ENCODE results near the gene CNPY3.
"Not testable (repeated sequence)": the region's sequence is repeated elsewhere in the genome, so short reads cannot be mapped to it uniquely, and the experiment has no call there.

Gene CNPY3

GRCh38 chr6:42940493-42941045, 11.3 kb downstream of the CNPY3 start (continued):
- TF ChIP-seq ZNF391 (tag by site-specific recombination; IDR thresholded peaks at IDR 0.05; ENCODE audit: borderline replicate concordance, low read depth) (no peak), ZNF626 (tag by site-specific recombination; IDR thresholded peaks at IDR 0.05) (no peak), ZFHX2 (tag by site-specific recombination; conservative IDR thresholded peaks at IDR 0.05) (no peak), PRDM6 (tag by site-specific recombination; IDR thresholded peaks at IDR 0.05) (no peak), HOXC10 (CRISPR knock-in tag; IDR thresholded peaks at IDR 0.05) (no peak)

GRCh38 chr6:42941356-42941755, 12.1 kb downstream of the CNPY3 start:
- CTCF ChIA-PET: interaction anchor here (1.0 kb wide), 1 partner anchor 19 kb away, joined by 3 read pairs; the partner anchor contains the start of gene GNMT
- not testable (repeated sequence) for H3K4me3 ChIP-seq (ENCODE audit: low read depth, low read length); H3K4me1 ChIP-seq (ENCODE audit: control insufficient read depth, insufficient read depth, low read length); H3K27ac ChIP-seq (ENCODE audit: extremely low read depth, low read depth, low read length); H3K9me3 ChIP-seq (ENCODE audit: control insufficient read depth, insufficient read depth, low read depth, low read length)
- peaks cover 23 to 48% of the 10 kb centered on the region in 2 experiments for H3K36me3 ChIP-seq (ENCODE audit: control insufficient read depth in 2 of 2, insufficient read depth in 1 of 2, low read length in 2 of 2)
- POLR2A ChIA-PET: interaction anchor here (0.6 to 1.1 kb wide), 4 partner anchors 11 to 222 kb away, joined by 3 to 7 read pairs (median 5); partner anchors contain the start of gene CNPY3

- CTCF ChIA-PET: interaction anchor here (0.7 kb wide), 1 partner anchor 387 kb away, joined by 9 read pairs; no protein-coding TSS in a partner anchor
Measured at GRCh38 chr6:42942444-42942843, 13.2 kb downstream of the CNPY3 start.

More at GRCh38 chr6:42942444-42942843, 13.2 kb downstream of the CNPY3 start:
- POLR2A ChIA-PET: interaction anchor here (1.3 kb wide), 1 partner anchor 13 kb away, joined by 3 read pairs; the partner anchor contains the start of gene CNPY3
- Histone ChIP-seq H3K4me3 (ENCODE audit: low read depth, low read length) (no peak overlapping the region), H3K4me1 (ENCODE audit: control insufficient read depth, insufficient read depth, low read length) (no peaks in the 10 kb centered on the region), H3K9me3 (ENCODE audit: control insufficient read depth, insufficient read depth, low read depth, low read length) (no peaks in the 10 kb centered on the region), H3K27ac (ENCODE audit: extremely low read depth, low read depth, low read length) (no peak overlapping the region), H3K36me3 (ENCODE audit: control insufficient read depth in 2 of 2, insufficient read depth in 1 of 2, low read length in 2 of 2) (peaks cover 14 to 38% of the 10 kb centered on the region in 2 experiments)
- TF ChIP-seq ZNF274 (IDR thresholded peaks at IDR 0.05; ENCODE audit: low read length): no peak
- no peak for TF ChIP-seq ZNF274 (tag by site-specific recombination; IDR thresholded peaks at IDR 0.05; ENCODE audit: borderline replicate concordance)
- no peak for TF ChIP-seq ZNF785 (tag by site-specific recombination; IDR thresholded peaks at IDR 0.05)
- no peak for TF ChIP-seq ZNF560 (tag by site-specific recombination; IDR thresholded peaks at IDR 0.05; ENCODE audit: borderline replicate concordance)
- no peak for TF ChIP-seq GLIS2 (tag by site-specific recombination; IDR thresholded peaks at IDR 0.05)
- no peak for TF ChIP-seq ZNF488 (tag by site-specific recombination; IDR thresholded peaks at IDR 0.05)
- TF ChIP-seq ZNF280C (tag by site-specific recombination; IDR thresholded peaks at IDR 0.05): no peak
- TF ChIP-seq ZBTB6 (tag by site-specific recombination; IDR thresholded peaks at IDR 0.05): no peak
